ENCODE measurements around the gene OLFM3.

DNA sequence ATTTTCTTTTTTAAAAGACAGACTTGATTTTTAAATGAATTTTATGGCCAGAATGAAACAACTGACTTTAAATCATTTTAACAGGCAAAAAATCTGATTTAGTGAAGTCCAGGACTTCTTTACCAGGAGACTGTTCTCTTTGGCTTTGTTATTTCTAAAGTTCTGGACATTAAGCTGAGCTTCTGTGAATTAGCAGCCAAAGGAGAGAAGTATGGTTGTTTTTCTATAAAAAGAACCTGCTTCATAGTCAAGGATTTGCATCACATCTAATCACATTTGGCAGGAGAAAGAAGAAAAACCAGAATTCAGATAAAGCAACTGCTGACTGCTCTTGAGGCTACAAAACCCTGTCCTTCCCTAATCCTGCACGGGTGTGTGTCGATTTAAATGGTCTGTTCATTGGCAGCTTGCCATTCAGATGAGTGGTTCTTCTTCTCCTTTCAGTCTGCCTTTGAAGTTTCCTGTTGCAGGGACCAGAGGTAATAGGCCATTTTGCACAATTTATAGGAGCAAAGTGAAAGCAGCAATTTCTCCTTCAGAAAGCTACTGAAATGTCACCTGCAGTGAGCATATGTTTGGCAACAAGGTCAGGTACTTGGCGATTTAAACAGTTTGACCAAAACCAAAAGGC, 215.4 kb downstream of the OLFM3 start:
- no peak for TF ChIP-seq POLR2AphosphoS5 (IDR thresholded peaks at IDR 0.05)
- TF ChIP-seq POLR2A (IDR thresholded peaks at IDR 0.05; ENCODE audit: low read depth) = no peak
- TF ChIP-seq, protein P1, sequence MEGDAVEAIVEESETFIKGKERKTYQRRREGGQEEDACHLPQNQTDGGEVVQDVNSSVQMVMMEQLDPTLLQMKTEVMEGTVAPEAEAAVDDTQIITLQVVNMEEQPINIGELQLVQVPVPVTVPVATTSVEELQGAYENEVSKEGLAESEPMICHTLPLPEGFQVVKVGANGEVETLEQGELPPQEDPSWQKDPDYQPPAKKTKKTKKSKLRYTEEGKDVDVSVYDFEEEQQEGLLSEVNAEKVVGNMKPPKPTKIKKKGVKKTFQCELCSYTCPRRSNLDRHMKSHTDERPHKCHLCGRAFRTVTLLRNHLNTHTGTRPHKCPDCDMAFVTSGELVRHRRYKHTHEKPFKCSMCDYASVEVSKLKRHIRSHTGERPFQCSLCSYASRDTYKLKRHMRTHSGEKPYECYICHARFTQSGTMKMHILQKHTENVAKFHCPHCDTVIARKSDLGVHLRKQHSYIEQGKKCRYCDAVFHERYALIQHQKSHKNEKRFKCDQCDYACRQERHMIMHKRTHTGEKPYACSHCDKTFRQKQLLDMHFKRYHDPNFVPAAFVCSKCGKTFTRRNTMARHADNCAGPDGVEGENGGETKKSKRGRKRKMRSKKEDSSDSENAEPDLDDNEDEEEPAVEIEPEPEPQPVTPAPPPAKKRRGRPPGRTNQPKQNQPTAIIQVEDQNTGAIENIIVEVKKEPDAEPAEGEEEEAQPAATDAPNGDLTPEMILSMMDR (IDR thresholded peaks at IDR 0.05) = no peak

Data from esophagus muscularis mucosa (tissue), 3 donors.